Esophagus squamous epithelium (tissue), 5 donors: ENCODE results near the gene OR2T8. TPM values are rescaled to one million over a fixed set of nuclear protein-coding genes. Genes with fewer than 3 reads are reported as not detected.

Experiments
- DNase-seq: peaks from one replicate; lab custom pipeline; 2025; lab: John Stamatoyannopoulos, UW
- H3K27ac ChIP-seq, 4 donors: fragments of 200-600 bp; sonication (generic); one replicate each; pipeline ENCODE4 v1.5.1; 2016 to 2019; ENCODE audit warnings: mild to moderate bottlenecking in 1 of 4
- H3K27me3 ChIP-seq, 4 donors: fragments of 200-600 bp; sonication (generic); 1 replicate in 3 of 4; 2 replicates in 1 of 4; pipeline versions ENCODE4 v1.5.1 to v1.6.0; 2017 to 2021; ENCODE audit warnings: antibody characterized with exemption in 1 of 4
- H3K36me3 ChIP-seq, 3 donors: fragments of 200-600 bp; sonication (generic); one replicate each; pipeline ENCODE4 v1.5.1; 2016 to 2019
- H3K4me1 ChIP-seq, 3 donors: fragments of 200-600 bp; sonication (generic); one replicate each; pipeline ENCODE4 v1.5.1; 2017 to 2019
- H3K4me3 ChIP-seq, 4 donors: fragments of 200-600 bp; sonication (generic); 1 replicate in 3 of 4; 2 replicates in 1 of 4; pipeline ENCODE4 v1.5.1; 2016 to 2019; ENCODE audit warnings: mild to moderate bottlenecking in 2 of 4, moderate library complexity in 1 of 4
- H3K9me3 ChIP-seq, 3 donors: fragments of 200-600 bp; sonication (generic); one replicate each; pipeline ENCODE4 v1.5.1; 2016 to 2019
- POLR2A ChIP-seq, 4 donors: fragments of 450-650 bp; IDR thresholded peaks; one replicate each; pipeline ENCODE4 v1.6.1; 2017; ENCODE audit warnings: antibody characterized with exemption in 4 of 4, mild to moderate bottlenecking in 4 of 4, moderate library complexity in 3 of 4
- WGBS, 2 donors: methylation state at CpG; one replicate each; pipeline ENCODE4 v1.1.5; 2018; 5-methylcytosine and 5-hydroxymethylcytosine counted together
- intact Hi-C: fragments of 100-400 bp; cut with DNase I; formaldehyde crosslinking; loops from one replicate; pipeline ENCODE4 v1.15.0; 2022
- total RNA-seq, 4 donors: library from RNA; depleted of rRNA; stranded (reverse); fragments of >200 nt; gene quantifications; one replicate each; pipeline ENCODE4 v1.1.0, GENCODE V29; 2016
- TF ChIP-seq, protein P1 (sequence below), 6 experiments: fragments of 450-650 bp in 4 of 6; fragments of 200-600 bp in 2 of 6; sonication (generic) in 2 of 6; IDR thresholded peaks; one replicate each; pipeline ENCODE4 v1.5.1; 2016 to 2019; ENCODE audit warnings: antibody characterized with exemption in 6 of 6, mild to moderate bottlenecking in 4 of 6, moderate library complexity in 4 of 6
- donor health status: DM: yes; HTN: yes; CAD: no.

The OR2T8 gene
- total RNA-seq, 4 donors from 2014 or later: 0.23 TPM; not detected in 3

DNA sequence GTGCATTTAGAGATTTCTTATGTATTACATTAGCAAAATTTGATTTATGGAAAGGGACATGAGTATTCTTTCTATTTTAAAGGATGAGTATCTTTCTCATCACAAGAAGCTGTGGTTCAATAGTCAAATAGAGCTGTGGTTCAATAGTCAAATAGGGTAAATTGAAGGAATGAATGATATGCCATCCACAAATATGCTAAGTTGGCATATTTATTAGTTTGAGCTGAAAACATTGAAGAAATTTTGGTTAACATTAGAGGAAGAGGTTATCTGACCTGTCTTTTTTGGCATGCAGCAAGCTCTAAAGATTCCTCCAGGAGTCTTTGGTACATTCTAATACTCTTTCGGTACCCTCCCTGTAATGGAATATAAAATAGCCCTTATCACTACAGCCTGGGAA is 33.4 kb downstream of the OR2T8 start:
- no peaks in the 10 kb centered on the region for H3K4me1 ChIP-seq
- TF ChIP-seq POLR2A (IDR thresholded peaks at IDR 0.05): no peak
- TF ChIP-seq, protein P1, sequence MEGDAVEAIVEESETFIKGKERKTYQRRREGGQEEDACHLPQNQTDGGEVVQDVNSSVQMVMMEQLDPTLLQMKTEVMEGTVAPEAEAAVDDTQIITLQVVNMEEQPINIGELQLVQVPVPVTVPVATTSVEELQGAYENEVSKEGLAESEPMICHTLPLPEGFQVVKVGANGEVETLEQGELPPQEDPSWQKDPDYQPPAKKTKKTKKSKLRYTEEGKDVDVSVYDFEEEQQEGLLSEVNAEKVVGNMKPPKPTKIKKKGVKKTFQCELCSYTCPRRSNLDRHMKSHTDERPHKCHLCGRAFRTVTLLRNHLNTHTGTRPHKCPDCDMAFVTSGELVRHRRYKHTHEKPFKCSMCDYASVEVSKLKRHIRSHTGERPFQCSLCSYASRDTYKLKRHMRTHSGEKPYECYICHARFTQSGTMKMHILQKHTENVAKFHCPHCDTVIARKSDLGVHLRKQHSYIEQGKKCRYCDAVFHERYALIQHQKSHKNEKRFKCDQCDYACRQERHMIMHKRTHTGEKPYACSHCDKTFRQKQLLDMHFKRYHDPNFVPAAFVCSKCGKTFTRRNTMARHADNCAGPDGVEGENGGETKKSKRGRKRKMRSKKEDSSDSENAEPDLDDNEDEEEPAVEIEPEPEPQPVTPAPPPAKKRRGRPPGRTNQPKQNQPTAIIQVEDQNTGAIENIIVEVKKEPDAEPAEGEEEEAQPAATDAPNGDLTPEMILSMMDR (IDR thresholded peaks at IDR 0.05): no peak
- DNase-seq: no peak
- H3K27ac ChIP-seq: no peak overlapping the region
- H3K4me3 ChIP-seq: no peak overlapping the region
- H3K36me3 ChIP-seq: no peaks in the 10 kb centered on the region
- 90 to 92% methylated on average over 1 of the region's 1 CpG for WGBS, 2 donors
- H3K27me3 ChIP-seq: no peaks in the 10 kb centered on the region
- no peaks in the 10 kb centered on the region for H3K9me3 ChIP-seq
- intact Hi-C loops: no loop called here

DNA sequence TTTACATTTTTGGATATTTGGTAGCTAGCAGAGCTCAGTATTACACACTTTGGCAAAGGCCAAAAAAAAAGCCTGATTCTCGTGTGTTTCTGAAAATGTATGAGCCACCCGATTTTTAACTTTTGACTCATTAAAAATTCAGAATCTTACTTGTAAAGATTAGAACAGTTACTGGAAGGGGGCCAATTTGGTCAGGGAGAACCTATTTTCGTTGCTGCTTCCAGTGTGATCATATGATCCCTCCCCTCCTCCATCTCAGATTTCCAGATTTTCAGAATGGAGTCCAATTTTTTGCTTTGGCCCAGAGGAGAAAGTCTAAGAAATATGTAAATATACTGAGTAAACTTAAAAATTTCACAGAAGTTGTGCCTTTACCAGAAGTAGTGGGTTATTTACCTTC is 41.7 kb downstream of the OR2T8 start:
- H3K4me1 ChIP-seq: no peaks in the 10 kb centered on the region
- intact Hi-C loops: no loop called here
- H3K4me3 ChIP-seq: no peak overlapping the region
- 16% methylated on average over 3 of the region's 3 CpGs for WGBS, 2 donors
- H3K27ac ChIP-seq: no peak overlapping the region
- TF ChIP-seq POLR2A (IDR thresholded peaks at IDR 0.05): no peak
- TF ChIP-seq, protein P1 (IDR thresholded peaks at IDR 0.05): no peak
- H3K9me3 ChIP-seq: no peaks in the 10 kb centered on the region
- no peaks in the 10 kb centered on the region for H3K27me3 ChIP-seq
- no peaks in the 10 kb centered on the region for H3K36me3 ChIP-seq
- DNase-seq: no peak

DNA sequence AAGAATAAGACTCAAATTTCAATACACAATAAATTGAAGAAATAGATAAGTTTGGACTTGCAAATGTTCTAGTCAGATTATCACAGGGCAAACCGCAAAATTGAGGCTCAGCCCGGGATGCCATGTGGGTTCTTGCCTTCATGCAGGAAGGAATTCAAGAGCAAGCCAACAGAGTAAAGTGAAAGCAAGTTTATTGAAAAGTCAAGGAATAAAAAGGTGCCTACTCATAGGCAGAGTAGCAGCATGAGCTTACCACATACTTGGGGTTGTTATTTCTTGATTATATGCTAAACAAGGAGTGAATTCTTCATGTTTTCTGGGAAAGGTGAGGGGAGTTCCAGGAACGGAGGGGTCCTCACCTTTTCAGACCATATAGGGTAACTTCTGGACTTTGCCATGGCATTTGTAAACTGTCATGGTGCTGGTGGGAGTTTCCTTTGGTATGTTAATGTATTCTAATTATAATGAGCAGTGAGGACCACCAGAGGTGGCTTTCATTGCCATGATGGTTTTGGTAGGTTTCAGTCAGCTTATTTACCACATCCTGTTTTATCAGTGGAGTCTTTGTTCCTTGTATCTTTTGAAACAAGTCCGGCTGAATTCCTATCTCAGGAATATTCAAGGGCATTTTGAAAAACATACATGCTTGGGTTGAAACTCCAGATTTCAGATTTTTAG is 43.0 kb downstream of the OR2T8 start:
- no peak for DNase-seq
- H3K4me3 ChIP-seq: no peak overlapping the region
- WGBS, 2 donors: 29 to 51% methylated on average over 4 of the region's 4 CpGs

DNA sequence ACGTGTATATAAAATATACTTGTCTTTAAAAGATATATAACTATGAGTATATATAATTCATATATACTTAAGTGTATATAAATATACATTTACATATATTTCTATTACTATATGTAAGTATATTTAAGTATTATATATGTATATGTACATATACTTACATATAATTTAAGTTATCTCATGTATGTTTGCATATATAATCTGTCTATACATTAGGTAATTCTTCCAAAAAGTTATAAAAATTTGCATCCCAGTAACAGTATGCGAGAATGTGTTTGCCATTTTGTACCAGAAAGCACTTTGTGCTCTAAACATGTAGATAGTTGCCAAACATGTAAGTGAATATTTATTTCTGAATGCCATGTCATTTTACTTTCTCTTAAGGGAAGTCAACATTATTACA is 44.9 kb downstream of the OR2T8 start, which contains the start of gene OR2AK2:
Gene OR2AK2, plus strand, starts transcription at position 301 of the 400 bp plus-strand sequence. CDS start 144 bp downstream, outside the sequence.
- intact Hi-C loops: no loop called here
- WGBS, 2 donors: 86 to 94% methylated on average over 2 of the region's 2 CpGs
- no peaks in the 10 kb centered on the region for H3K4me1 ChIP-seq

More for the DNA sequence above, 43.0 kb downstream of the OR2T8 start:
- no peaks in the 10 kb centered on the region for H3K4me1 ChIP-seq
- no peaks in the 10 kb centered on the region for H3K9me3 ChIP-seq
- H3K36me3 ChIP-seq: no peaks in the 10 kb centered on the region
- TF ChIP-seq, protein P1 (IDR thresholded peaks at IDR 0.05): no peak
- no peak for TF ChIP-seq POLR2A (IDR thresholded peaks at IDR 0.05)
- intact Hi-C loops: no loop called here
- no peak overlapping the region for H3K27ac ChIP-seq
- H3K27me3 ChIP-seq: no peaks in the 10 kb centered on the region

More for the DNA sequence above, 44.9 kb downstream of the OR2T8 start, which contains the start of gene OR2AK2:
- H3K4me3 ChIP-seq: no peak within 1 kb of the TSS
- no peak for TF ChIP-seq POLR2A (IDR thresholded peaks at IDR 0.05)
- TF ChIP-seq, protein P1 (IDR thresholded peaks at IDR 0.05): no peak
- DNase-seq: no peak
- H3K36me3 ChIP-seq: no peaks in the 10 kb centered on the region
- H3K9me3 ChIP-seq: no peaks in the 10 kb centered on the region
- no peaks in the 10 kb centered on the region for H3K27me3 ChIP-seq
- H3K27ac ChIP-seq: no peak within 1 kb of the TSS
